ENCODE results near the gene MVD. TPM values are rescaled to one million over a fixed set of nuclear protein-coding genes. Genes with fewer than 3 reads are reported as not detected.
"Not testable (repeated sequence)": the region's sequence is repeated elsewhere in the genome, so short reads cannot be mapped to it uniquely, and the experiment has no call there.

MVD gene
- total RNA-seq, 1 donor from 2014 or later = 59.0 TPM

GRCh38 chr16:88673716-88674379 is 11.0 kb upstream of the MVD start:
- no peaks in the 10 kb centered on the region for H3K9me3 Mint-ChIP-seq
- no peak overlapping the region for H3K27ac Mint-ChIP-seq
- no peak for DNase-seq (ENCODE audit: extremely low spot score, unreplicated experiment)
- no peak for TF ChIP-seq CTCF (conservative IDR thresholded peaks at IDR 0.05)
- no peaks in the 10 kb centered on the region for H3K4me1 Mint-ChIP-seq (ENCODE audit: unreplicated experiment)
- no peak overlapping the region for H3K4me3 Mint-ChIP-seq
- H3K27me3 Mint-ChIP-seq = no peaks in the 10 kb centered on the region
- no peaks in the 10 kb centered on the region for H3K36me3 Mint-ChIP-seq

GRCh38 chr16:88672776-88673175 is 9.9 kb upstream of the MVD start:
- Mint-ChIP-seq H3K9me3 (no peaks in the 10 kb centered on the region), H3K27ac (no peak overlapping the region), H3K36me3 (peaks cover 3% of the 10 kb centered on the region), H3K27me3 (no peaks in the 10 kb centered on the region), H3K4me1 (ENCODE audit: unreplicated experiment) (no peaks in the 10 kb centered on the region), H3K4me3 (no peak overlapping the region)
- no peak for DNase-seq (ENCODE audit: extremely low spot score, unreplicated experiment)
- peak; percentile 59 for TF ChIP-seq CTCF (conservative IDR thresholded peaks at IDR 0.05)

GRCh38 chr16:88671806-88672205 is 8.9 kb upstream of the MVD start:
- H3K27me3 Mint-ChIP-seq = no peaks in the 10 kb centered on the region
- no peak overlapping the region for H3K4me3 Mint-ChIP-seq
- no peak overlapping the region for H3K27ac Mint-ChIP-seq
- H3K36me3 Mint-ChIP-seq = peaks cover 3% of the 10 kb centered on the region
- TF ChIP-seq CTCF (conservative IDR thresholded peaks at IDR 0.05) = no peak
- no peaks in the 10 kb centered on the region for H3K9me3 Mint-ChIP-seq
- DNase-seq (ENCODE audit: extremely low spot score, unreplicated experiment) = no peak
- peaks cover 7% of the 10 kb centered on the region for H3K4me1 Mint-ChIP-seq (ENCODE audit: unreplicated experiment)

GRCh38 chr16:88669980-88670379 is 7.1 kb upstream of the MVD start:
- no peak for TF ChIP-seq CTCF (conservative IDR thresholded peaks at IDR 0.05)
- H3K4me3 Mint-ChIP-seq = no peak overlapping the region

GRCh38 chr16:88669493-88669892 is 6.6 kb upstream of the MVD start:
- H3K4me1 Mint-ChIP-seq (ENCODE audit: unreplicated experiment); H3K4me3 Mint-ChIP-seq; H3K36me3 Mint-ChIP-seq; DNase-seq (ENCODE audit: extremely low spot score, unreplicated experiment); H3K27ac Mint-ChIP-seq; H3K9me3 Mint-ChIP-seq; H3K27me3 Mint-ChIP-seq: not testable (repeated sequence)

More at GRCh38 chr16:88669980-88670379, 7.1 kb upstream of the MVD start:
- H3K9me3 Mint-ChIP-seq = no peaks in the 10 kb centered on the region
- H3K36me3 Mint-ChIP-seq = peaks cover 3% of the 10 kb centered on the region
- no peak overlapping the region for H3K27ac Mint-ChIP-seq
- H3K27me3 Mint-ChIP-seq = no peaks in the 10 kb centered on the region
- H3K4me1 Mint-ChIP-seq (ENCODE audit: unreplicated experiment) = peaks cover 7% of the 10 kb centered on the region
- no peak for DNase-seq (ENCODE audit: extremely low spot score, unreplicated experiment)

- H3K36me3 Mint-ChIP-seq = peaks cover 3% of the 10 kb centered on the region
- H3K4me1 Mint-ChIP-seq (ENCODE audit: unreplicated experiment) = peaks cover 7% of the 10 kb centered on the region
- TF ChIP-seq CTCF (conservative IDR thresholded peaks at IDR 0.05) = no peak
- no peak overlapping the region for H3K4me3 Mint-ChIP-seq
- no peaks in the 10 kb centered on the region for H3K9me3 Mint-ChIP-seq
- DNase-seq (ENCODE audit: extremely low spot score, unreplicated experiment) = no peak
- no peak overlapping the region for H3K27ac Mint-ChIP-seq
- H3K27me3 Mint-ChIP-seq = no peaks in the 10 kb centered on the region
Measured at GRCh38 chr16:88667461-88667860, 4.6 kb upstream of the MVD start.
